ENCODE measurements around the gene KIAA0513.
A peak's percentile ranks its signal among the peaks of the same experiment; 100 is the strongest.

Gene KIAA0513, protein sequence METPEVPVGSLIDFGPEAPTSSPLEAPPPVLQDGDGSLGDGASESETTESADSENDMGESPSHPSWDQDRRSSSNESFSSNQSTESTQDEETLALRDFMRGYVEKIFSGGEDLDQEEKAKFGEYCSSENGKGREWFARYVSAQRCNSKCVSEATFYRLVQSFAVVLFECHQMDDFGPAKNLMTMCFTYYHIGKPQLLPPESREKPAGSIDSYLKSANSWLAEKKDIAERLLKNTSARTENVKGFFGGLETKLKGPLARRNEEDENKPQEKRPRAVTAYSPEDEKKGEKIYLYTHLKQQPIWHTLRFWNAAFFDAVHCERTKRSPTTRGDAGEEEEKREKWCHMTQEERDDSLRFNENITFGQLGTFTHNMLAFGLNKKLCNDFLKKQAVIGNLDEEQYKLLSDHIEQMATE

DNA sequence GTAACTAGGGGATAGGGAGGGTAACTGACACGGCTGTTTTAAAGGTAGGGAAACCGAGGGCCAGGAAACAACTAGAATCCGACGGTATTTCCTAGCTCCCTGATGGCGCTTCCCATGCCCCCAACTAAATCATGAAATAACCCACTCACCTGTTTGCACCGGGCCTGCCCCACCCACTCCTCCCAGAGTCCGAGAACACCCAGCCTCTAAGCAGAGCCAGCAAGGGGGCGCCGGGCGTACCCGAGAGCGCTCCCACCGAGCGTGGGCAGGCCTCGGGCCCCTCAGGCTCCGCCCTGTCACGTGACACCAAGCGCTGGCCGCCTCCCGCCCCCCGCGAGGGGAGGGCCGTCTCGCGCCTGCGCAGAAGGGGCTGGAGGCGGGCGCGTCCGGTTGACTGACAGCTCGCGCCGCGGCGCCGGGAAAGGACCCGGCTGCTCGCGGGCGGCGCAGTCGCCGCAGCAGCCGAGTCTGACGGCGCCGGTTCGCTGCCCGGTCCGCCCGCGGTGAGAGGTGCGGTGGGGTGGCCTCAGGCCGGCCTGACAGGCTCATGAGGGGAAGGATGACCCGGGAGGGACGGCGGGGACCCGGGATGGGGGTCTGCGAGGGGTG, at the start of gene KIAA0513:
TSS of gene KIAA0513 (plus strand) at position 447 of the 609 bp plus-strand sequence. CDS start 39,277 bp downstream, outside the sequence.
- peak; percentile 86 for DNase-seq

DNA sequence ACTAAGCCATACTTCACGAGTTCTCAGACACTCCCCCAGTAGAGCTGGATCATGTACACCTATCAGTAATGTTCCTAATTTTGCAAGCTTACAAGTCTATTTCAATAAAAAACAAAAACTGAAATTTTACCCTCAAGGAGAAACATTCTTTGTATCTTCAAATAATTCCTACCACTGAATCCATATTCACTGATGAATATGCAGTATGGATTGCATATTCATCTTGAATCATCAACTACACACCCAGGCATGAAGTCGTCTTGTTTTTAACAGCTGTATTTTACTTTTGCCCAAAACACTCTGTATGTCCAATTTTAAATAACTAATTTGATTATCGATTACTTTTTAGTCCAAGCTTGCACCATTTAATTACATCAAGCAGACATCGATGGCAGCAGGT, 48.1 kb upstream of the KIAA0513 start:
- no peak for DNase-seq

DNA sequence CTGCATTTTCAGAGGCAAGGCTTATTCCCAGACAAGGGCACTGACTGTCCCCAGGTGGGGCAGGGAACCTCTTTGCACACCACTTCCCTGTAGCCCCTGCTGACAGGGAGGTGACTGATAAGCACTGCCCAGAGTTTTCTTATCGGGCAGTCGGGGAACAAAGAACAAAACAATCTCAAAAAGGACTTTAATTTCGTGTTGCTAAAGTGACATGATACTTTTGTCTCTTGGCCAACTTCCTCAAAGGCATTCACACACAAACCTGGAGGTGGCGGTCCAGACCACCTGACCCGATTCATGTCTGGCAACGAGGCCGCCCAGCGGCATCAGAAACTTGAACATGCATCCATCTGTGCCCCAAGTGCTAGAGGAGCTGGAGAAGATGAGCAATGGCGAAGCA, 45.2 kb upstream of the KIAA0513 start:
- no peak for DNase-seq

DNA sequence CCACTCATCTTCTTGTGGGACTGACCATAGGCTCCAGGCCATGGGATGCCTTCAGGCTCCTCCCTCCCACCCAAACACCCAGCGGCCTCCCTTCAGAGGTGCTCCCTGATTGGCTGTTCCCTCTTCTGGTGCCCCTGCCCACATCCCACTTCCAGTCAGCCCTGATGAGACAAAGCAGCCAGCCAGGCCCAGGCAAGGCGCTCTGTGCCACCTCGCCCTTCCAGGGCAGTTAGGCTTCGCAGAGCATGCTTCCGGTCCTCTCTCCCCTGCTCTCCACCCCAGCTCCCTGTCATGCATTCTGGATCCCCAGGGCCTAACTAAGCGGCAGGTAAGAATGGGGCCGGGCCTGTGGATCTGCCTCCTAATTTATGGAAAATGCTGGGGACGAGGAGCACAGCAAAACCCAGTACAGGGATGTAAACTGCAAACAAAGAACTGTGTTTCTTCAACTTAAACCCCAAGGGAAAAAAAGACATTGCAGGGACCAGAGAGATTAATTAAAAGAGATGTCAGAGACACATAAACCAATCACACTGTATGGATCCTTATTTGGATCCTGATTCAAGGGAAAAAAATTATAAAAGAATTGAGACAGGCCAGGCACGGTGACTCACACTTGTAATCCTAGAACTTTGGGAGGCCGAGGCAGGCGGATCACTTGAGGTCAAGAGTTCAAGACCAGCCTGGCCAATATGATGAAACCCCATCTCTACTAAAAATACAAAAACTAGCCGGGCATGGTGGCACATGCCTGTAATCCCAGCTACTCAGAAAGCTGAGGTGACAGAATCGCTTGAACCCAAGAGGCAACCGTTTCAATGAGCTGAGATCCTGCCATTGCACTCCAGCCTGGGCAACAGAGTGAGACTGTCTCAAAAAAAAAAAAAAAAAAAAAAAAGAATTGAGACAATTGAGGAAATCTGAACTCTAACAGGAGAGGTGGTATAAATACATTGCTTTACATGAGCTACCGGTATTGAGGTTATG, 42.2 kb upstream of the KIAA0513 start:
- DNase-seq: no peak

DNA sequence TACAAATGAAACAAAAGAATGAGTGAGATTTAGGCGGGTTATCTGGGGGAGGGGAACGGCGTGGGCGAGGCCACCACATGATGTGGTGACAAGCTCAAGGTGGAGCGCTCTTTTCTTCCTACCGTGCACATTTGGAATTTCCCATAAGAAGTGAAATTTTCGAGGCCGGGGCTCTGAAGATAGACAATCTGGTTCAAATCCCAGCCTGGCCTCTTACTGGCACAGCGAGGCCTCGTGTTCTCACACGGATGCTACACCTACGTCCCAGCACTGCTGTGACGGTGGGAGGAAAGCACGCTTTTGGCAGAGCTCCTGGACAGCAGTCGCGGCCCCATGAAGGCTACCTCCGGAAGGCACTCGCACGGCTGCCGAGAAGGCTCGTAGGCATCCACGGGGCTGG, 41.5 kb upstream of the KIAA0513 start:
- no peak for DNase-seq

DNA sequence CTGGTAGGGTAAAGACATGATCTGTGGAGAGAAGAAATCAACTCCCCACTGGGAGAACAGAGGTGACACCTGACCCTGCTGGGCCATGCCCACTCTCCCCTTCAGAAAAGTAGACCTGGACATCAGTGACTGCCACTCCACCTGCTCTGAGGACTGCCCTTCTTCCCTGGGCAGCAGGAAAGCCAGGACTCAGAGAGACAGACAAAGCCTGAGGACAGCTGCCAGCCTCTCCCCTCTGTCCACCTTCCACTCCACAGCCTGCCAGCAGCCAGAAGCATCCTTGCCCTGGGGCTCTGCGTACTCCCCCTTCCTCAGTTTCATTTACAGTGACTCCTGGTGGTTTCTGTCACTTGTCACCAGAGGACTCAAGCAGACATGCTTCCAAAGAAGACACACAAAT, 40.7 kb upstream of the KIAA0513 start:
- no peak for DNase-seq

DNA sequence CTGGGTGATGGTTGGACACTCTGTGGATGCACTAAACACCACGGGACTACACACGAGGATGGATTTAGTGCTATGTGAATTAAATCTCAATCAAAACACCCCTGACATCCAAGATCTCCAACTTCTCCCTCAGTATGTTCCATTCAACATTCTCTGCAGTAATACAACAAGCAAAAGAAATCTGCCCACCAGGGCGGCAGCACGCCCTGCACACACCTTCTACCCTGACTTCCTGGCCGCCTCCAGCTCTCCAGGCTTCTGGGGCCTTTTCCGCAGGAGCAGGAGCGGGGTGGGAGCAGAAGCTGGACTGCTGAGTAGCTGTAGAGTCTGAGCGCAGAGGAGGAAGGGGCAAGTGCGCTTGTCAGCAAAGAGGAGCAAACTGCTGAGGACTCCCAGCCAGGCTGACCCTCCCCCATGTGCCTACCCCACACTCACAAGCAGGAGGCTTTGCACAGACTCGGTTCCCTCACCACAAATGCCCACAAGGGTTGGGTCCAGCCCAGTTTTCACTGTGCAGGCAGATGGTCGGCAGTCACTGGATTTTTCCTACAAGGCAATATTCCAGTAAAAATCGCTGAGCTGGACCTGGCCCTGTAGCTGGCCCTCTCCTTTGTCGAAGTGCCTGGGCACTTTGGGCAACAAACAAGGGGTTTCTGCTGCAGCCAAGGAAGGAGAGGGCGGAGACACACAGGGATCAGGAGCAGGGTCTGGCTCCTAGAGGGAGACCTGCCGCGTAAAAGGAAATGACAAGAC, 39.1 kb upstream of the KIAA0513 start:
- no peak for DNase-seq

DNA sequence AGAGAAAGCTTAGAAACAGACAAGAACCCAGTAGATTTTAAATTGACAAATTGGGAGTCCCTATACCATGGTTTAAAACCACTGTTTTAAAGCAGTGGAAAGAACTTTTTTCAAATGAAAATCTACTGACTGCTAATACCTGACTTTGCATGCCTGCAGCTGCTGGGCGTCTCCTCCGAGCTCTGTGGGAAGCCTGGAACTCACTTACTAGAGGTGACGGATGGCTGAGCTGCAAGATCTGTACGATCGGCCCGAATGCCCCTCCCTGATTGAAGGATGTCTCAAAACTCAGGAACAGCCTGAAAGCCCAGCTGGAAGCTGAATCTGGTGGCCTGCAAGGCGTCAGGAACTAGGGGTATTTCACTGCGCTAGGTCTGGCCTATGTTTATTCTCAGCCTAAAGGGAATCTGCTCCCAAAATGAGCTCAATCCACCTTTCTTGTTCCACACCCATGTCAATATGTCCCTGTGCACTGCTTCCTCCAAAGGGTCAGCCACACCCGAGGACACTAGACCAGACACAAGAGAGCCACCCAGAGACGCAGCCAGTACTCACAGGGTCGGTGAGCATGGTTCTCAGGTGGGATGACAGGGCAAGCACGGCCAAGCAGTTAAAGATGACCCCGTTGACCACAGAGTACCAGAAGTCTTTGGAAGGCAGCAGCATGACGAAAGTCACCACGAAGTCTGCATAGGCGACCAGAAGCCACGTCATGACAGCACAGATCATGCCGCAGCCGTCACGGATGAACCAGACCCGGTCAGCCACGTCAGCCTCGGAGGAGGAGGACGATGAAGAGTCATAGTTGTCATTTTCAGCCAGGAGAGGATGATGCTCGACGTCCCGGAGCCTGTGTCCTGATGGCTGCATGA, 37.6 kb upstream of the KIAA0513 start:
- no peak for DNase-seq

DNA sequence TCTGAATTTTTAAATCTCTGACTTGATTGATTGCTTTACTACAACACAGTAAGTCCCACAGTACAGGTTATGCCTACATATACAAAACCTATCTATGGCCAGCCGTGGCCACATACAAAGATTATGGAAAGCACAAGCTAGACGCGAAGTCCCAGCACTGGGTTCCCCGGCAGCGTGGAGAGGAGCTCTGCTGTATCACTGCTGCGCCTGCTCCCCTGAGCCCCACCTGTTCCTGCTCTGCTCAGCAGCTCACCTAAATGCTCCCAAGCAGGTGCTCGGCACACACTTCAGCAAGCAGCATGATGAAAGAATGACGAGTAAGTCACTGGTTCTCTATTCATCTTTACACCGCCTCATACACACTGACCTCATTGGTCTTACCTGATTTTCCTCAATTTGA, 36.8 kb upstream of the KIAA0513 start:
- no peak for DNase-seq

DNA sequence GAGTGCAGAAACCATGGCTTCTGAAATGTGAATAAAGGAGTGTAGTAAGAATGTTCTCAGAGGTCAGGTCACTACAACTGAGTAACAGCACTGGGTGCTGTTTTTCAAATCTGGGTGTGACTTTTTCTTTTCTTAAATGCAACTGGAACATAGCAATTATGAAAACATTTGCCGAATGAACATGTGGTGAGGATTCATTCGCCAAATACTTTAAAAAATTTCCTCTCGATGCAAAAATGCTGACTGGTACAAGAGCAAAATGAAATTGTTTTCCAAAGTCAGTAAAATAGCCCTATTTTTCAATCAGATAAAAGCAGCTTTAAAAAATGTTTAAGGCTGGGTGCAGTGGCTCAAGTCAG, 34.9 kb upstream of the KIAA0513 start:
- no peak for DNase-seq

DNA sequence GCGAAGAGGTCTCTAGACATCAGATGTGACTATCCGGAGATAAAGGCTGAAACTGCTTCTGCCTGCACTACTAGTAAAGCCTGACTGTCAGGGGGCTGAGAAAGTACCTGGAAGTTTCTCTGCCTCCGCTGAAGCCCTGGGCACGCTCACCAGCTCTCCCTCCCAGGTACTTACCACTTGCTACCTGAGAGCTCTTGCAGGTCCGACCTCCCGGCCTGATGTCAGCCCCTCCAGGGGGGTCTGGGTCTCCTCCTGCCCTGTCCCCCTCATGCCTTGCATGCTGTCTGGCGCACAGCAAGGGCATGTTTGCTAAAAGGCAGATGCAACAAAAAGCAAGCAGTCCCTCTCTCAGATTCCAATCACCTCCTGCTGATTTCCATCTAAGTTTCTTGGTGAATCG, 33.7 kb upstream of the KIAA0513 start:
- DNase-seq: no peak

DNA sequence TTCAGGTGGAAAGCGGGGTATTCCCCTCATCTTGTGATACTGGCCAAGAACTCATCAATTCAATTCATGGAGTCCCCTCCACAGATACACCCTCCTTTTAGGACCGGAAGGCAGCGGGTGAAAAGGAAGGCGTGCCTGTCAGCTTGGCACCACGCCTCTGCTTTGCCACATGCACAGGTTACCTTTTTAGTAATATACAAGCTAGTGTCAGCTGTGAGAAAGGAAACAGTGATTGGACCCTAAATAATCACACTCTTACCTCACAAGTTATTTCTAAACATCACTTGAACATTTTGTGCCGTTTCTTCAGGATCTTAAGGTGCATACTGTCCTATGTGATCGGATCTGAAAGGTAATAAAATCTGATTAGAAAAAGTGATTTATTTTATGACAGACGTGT, 31.9 kb upstream of the KIAA0513 start:
- DNase-seq: no peak

DNA sequence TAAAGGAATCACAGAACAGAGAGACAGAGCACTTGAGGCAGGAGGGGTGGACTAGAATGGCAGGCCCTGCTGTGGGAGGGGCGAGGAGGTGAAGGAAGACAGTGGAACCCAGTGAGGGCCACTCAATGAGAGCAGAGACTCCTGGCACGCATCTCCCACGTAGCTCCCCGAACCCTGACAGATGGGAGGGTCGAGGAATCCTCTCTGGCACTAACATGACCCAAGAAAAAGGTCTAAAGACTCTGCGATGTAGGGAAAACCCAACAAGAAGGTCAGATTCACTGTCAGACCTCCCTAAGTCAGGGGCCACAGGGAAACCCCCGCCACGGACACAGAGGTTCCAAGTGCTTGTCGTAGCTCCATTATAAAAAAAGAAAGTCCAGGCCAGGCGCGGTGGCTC, 31.2 kb upstream of the KIAA0513 start:
- no peak for DNase-seq

DNA sequence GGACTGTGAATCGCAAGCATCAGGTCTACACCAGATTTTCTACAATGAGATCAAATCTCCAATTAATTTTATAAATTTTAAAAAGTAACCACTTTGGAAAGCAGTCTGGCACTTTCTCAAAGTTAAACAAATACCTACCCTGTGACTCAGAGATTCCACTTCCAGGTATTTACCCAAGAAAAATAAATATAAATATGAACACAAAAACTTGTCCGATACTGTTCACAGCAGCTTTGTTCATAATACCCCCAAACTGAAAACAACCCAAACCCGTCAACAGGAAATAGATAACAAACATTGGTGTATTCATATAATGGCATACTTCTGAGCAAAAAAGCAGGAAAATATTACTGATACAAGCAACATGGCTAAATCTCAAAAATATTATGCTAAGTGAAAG, 28.4 kb upstream of the KIAA0513 start:
- no peak for DNase-seq

DNA sequence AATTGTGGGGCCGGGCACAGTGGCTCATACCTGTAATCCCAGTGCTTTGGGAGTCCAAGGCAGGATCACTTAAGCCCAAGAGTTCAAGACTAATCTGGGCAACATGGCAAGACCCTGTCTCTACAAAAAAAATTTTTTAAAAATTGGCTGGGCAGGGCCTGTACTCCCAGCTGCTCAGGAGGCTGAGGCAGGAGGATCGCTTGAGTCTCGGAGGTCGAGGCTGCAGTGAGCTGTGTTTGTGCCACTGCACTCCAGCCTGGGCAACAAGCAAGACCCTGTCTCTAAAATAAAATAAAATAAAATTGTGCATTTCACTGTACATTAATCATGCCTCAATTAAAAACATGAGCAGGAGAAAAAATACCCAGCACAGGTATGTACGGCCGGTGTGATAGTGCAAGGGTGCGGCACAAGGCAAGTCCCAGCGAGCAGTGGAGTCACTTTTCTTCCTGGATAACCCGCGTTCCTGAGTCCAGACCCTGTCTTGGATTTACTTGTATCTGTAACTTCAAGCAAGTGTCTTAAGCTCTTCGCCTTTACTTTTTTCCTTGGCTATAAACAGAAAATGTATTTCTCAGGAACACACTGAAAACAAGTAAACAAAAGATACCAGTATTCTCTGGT, 27.6 kb upstream of the KIAA0513 start:
- DNase-seq: no peak

DNA sequence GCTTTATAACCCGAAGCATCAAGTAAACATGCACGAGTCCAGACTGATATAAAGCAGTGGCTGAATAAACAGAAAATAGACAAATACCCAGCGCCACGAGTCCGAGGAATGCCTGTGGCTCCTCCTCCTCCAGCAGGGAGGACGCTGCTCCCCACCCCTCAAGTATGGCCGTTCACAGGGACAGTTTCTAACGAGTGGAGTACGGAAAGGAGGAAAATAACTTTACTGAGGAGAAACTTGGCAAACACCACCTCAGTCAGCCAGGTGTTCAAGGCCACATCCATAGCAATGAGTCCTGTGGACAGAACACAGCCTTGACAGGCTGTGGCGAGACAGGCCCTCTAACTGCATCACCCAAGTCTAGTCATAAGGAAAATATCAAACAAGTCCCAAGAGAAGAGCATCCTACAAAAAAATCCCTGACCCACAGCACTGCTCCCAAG, 25.5 kb upstream of the KIAA0513 start:
- DNase-seq: no peak

DNA sequence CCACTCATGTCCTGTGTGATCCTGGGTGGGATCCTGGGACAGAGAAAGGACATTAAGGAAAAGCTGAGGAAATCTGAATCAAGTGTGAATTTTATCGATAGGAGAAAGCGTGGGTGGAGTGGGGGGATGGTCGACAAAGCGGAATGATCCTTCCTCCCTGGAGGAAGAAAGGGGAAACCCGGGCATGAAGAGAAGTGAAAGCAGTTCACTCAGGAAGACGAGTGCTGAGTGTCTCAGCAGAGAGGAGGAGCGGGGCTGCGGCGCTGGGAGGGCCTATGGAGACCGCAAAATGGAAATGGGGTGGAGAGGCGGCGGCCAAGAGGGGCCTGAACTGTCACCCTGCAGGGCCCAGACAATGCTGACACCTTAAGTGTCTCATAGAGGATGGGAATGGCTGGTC, 25.0 kb upstream of the KIAA0513 start:
- DNase-seq: no peak

DNA sequence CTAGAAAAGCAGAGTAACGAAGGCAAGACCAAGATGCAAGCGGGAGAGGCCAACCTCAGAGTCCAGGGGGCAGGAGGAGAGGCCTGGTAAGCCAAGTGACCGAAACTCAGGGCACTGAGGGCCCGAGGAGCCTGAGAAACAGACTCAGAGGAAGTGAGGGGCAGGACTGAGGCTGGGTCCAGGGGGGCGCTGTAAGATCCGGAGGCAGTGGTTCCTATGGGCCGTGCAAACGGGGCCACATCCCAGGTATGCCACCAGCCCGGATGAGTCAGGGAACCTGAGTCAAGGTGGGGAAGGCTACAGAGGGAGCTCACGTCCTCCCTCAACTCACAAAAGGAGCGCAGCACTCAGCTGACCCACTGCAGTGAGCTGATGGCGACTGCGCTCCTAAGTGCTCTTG, 24.5 kb upstream of the KIAA0513 start:
- no peak for DNase-seq

DNA sequence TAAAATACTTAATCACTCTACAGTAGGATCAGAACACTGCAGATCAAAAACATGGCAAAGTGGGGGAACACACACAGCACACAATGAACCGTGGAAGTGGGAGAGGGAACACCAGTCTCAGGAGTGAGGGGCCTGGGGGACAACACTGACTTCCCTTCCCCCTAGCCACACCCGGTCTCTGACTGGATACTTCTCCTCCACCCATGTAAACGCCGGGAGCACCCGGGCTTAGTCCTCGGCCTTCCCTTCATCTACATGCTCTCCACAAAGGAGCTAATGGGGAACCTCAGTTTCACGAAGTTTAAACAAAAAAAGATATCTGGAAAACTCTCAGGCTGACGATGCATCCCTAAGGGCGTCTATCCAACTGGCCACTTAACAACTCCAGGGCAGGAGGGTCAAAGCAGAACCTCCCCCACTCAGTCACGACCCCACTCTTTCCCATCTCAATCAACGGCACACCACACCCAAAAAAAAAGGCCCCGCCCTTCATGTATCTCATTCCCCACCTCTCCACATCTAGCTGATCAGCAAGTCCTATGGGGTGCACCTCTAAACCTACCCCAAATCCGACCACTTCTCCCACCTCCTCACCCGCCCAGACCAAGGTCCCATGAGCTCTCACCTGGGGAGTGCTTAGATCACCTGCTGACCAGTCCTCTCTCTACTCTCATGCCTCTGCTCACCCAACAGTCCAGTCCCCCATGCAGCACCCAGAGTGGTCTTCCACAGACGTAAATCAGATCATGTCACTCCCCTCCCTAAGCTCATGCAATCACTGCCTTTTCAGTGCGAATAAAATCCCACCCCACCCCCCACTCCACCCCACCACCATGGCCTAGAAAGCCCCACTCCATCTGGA, 23.6 kb upstream of the KIAA0513 start:
- no peak for DNase-seq

DNA sequence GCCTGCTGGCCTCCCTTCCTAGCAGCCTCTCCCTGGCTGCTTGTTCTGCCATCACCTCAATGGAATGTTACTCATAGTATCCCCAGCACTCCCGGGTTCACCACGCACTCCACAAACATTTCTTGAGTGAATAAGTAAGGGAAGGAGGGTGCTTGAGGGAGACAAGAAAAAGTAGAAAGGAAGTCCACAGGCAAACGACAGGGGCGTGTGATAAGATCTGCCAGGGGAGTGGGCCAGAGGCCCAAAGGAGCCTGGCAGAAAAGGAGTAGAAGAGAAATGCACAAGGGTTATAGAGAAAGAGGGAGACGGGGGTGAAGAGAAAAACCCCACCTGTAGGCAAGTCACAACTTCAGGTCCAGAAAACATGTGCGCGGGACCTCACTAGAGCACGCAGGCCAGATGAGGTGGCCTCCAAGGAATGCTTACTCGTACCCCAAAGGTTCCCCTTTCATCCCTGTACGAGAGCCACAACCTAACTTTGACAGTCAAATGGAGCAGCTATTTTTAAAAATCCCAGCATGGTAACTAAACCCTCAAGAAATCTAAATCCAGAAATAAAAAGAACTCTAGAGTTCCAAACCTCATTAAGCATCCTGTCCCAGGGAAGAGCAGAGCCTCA, 22.9 kb upstream of the KIAA0513 start:
- DNase-seq: no peak

Measured in NCI-H345 (cell line).